Activated CD4-positive, alpha-beta T cell treated with anti-CD3 and anti-CD28 coated beads for 36 hours (primary cell): ENCODE data around the gene B4GALNT1. TPM values are rescaled to one million over a fixed set of nuclear protein-coding genes. Genes with fewer than 3 reads are reported as not detected.

Experiments
- ATAC-seq: fragments of 200-7000 bp; cut with Tn5 transposase; one replicate; pipeline ENCODE4 v1.10.0; 2021; ENCODE audit warnings: mild to moderate bottlenecking, moderate library complexity
- CTCF ChIA-PET: fragments of 350-600 bp; sonication (Branson Sonifier 250); formaldehyde crosslinking; loops from one replicate; lab custom pipeline; 2021; ENCODE audit warnings: antibody characterized with exemption; lab: Charles Lee
- POLR2A ChIA-PET: fragments of 350-600 bp; sonication (Branson Sonifier 250); formaldehyde crosslinking; loops from one replicate; lab custom pipeline; 2021; ENCODE audit warnings: antibody characterized with exemption, inconsistent platforms; lab: Charles Lee
- DNase-seq: peaks from one replicate; pipeline ENCODE4 v3.0.0-alpha.2; 2020
- H3K27ac Mint-ChIP-seq: one replicate; pipeline ENCODE4 v1.8.0; 2021; ENCODE audit warnings: mixed read lengths
- H3K27me3 Mint-ChIP-seq: one replicate; pipeline ENCODE4 v1.8.0; 2021; ENCODE audit warnings: mixed read lengths
- H3K36me3 Mint-ChIP-seq: one replicate; pipeline ENCODE4 v1.8.0; 2021; ENCODE audit warnings: low read depth, mixed read lengths
- H3K4me1 Mint-ChIP-seq: one replicate; pipeline ENCODE4 v1.8.0; 2021; ENCODE audit warnings: mixed read lengths
- H3K4me3 Mint-ChIP-seq: one replicate; pipeline ENCODE4 v1.8.0; 2021; ENCODE audit warnings: mild to moderate bottlenecking, moderate library complexity, mixed read lengths
- H3K9me3 Mint-ChIP-seq: one replicate; pipeline ENCODE4 v1.8.0; 2021; ENCODE audit warnings: low read depth, mixed read lengths
- intact Hi-C, 2 experiments: fragments of 100-400 bp; cut with DNase I in 1 of 2; cut with micrococcal nuclease in 1 of 2; formaldehyde crosslinking; loops; one replicate each; pipeline versions ENCODE4 v1.14.2 to v1.15.1; 2022 to 2024; cut with DNase I, micrococcal nuclease
- total RNA-seq, 2 experiments: library from RNA; stranded (reverse); gene quantifications; one replicate each; pipeline ENCODE4 v1.2.3, GENCODE V29; 2021

Gene B4GALNT1
- total RNA-seq, 2 experiments from 2014 or later: 1.4 to 1.5 TPM

DNA sequence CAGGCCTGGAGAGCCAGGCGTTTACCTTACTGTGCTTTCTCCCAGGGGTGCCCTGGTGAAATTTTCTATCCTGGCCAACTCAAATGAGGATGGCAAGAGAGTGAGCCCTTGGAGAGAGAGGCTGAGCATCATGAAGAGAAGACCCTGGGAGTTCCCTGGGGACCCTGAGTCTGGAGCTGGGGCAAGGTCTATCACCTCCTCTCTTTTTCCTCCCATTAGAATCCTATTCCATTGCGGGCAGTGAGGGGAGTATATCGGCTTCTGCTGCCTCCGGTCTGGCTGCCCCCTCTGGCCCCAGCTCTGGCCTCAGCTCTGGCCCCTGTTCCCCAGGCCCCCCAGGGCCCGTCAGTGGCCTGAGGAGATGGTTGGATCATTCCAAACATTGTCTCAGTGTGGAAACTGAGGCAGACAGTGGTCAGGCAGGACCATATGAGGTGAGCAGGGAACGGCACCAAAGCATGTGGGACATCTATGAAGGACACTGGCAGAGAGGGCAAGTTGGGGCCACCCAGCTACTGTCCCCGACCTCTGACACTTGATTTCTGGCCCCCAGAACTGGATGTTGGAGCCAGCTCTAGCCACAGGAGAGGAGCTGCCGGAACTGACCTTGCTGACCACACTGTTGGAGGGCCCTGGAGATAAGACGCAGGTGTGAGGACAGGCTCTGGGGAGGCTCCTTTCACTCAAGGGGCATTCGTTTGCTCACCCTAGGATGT lies 20.1 kb downstream of the B4GALNT1 start:
- Mint-ChIP-seq H3K4me3 (no peak overlapping the region), H3K36me3 (no peaks in the 10 kb centered on the region)
- CTCF ChIA-PET: interaction anchor here (0.7 to 1.3 kb wide), 5 partner anchors 20 to 79 kb away, joined by 3 to 4 read pairs (median 3); partner anchors contain the start of gene B4GALNT1

DNA sequence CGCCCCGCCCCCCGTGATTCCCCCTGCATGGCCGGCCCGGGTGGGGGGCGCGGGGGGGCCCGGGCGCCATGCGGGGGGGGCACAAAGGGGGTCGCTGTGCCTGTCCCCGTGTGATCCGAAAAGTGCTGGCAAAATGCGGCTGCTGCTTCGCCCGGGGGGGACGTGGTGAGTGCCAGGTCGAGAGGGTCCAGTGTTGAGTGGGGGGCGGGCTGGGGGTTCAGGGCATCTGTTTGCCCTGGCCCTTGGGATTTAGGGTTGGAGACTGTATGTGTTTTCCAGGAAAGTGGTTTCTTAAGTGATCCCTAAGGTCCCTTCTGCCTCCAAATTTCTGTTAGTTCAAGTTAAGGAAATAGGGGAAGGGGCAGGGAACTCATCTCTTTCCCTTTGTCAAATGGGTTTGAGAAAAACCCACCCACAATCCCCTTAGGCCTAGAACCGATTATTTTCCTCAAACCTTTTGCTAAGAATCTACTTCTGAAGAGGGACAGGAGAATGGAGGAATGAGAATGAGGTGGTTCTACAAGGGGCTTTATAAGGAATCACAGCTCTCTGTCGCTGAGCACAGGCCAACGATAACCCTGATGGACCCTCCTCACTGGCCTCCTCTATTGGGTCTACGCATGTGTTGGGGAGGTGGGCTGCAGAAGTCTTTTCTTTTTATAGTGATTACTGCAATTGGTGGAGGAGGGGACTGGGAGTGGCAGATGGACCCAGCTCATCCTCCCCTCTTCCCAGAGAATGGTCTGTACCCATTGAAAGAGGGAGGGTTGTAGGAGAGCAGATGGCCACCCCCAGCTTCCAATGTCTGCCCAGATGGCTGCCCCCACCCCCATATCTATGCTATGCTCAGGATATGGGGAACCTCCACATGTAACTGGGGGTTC lies 20.9 kb downstream of the B4GALNT1 start:
- H3K4me1 Mint-ChIP-seq: peaks cover 3% of the 10 kb centered on the region
- ChIA-PET POLR2A (interaction anchor here (0.5 to 1.1 kb wide), 3 partner anchors 18 to 109 kb away, joined by 3 to 8 read pairs (median 3); no protein-coding TSS in a partner anchor), CTCF (interaction anchor here (0.7 to 1.2 kb wide), 3 partner anchors 8 to 66 kb away, joined by 3 to 4 read pairs (median 4); no protein-coding TSS in a partner anchor)
- DNase-seq (no peak), ATAC-seq (no peak)
- peaks cover 16% of the 10 kb centered on the region for H3K27me3 Mint-ChIP-seq
- intact Hi-C loops: loop anchor here in 1 of 2 experiments (1.0 kb wide), 2 partner anchors 9 to 21 kb away; partner anchors contain the start of gene PIP4K2C
- H3K27ac Mint-ChIP-seq: no peak overlapping the region
- no peaks in the 10 kb centered on the region for H3K9me3 Mint-ChIP-seq
- peak overlapping the region; percentile 32 for H3K4me3 Mint-ChIP-seq
- H3K36me3 Mint-ChIP-seq: no peaks in the 10 kb centered on the region

More for the DNA sequence above, 20.1 kb downstream of the B4GALNT1 start:
- H3K4me1 Mint-ChIP-seq: peaks cover 3% of the 10 kb centered on the region
- no peaks in the 10 kb centered on the region for H3K9me3 Mint-ChIP-seq
- POLR2A ChIA-PET: no interaction called here
- ATAC-seq (no peak), DNase-seq (no peak)
- intact Hi-C loops: no loop called here
- H3K27ac Mint-ChIP-seq: no peak overlapping the region
- H3K27me3 Mint-ChIP-seq: peaks cover 23% of the 10 kb centered on the region

DNA sequence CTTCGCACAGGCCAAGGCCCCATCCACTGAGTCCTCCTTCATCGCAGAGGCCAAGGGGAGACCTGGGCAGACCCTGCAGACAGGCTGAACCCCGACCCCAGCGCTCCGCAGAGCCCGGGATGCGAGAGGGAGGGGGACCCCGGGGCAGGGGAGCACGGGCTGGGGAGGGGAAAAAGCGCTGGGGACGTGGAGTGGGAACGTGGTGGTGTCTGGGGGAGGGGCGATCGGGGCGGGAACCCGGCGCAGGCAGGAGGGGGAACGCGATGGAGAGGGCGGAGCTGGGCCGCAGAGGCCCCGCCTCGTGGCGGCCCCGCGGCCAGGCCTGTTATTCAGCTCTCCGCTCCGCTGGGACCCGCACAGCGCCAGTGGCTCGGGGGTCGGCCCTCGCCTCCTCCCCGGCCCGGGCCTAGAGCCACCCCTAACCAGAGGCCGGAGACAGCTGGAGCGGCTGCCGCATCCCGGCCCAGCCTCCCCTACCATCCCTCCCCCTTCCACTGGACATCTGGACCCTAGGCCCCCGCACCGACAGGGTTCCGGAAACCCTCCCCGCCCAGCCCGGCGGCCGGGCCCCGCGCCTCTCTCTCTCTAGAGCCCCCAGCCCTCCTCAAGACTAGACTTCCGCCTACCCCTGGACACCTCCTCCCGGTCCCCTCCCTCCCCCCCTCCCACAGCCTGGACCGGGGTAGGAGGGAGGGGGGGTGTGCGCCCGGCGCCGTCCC lies 21.7 kb downstream of the B4GALNT1 start, which contains the start of gene ARHGEF25:
ARHGEF25 (plus strand) TSS at position 328 of the 719 bp plus-strand sequence. CDS start 460 bp downstream, outside the sequence.
- Mint-ChIP-seq H3K4me1 (peaks cover 3% of the 10 kb centered on the region), H3K27ac (no peak within 1 kb of the TSS), H3K4me3 (peak within 1 kb of the TSS; percentile 55), H3K27me3 (peaks cover 13% of the 10 kb centered on the region), H3K9me3 (no peaks in the 10 kb centered on the region), H3K36me3 (no peaks in the 10 kb centered on the region)
- peak; percentile 74 for DNase-seq
- peak; percentile 77 for ATAC-seq
- POLR2A ChIA-PET: interaction anchor here (0.5 to 1.1 kb wide), 2 partner anchors 17 to 108 kb away, joined by 3 read pairs; no protein-coding TSS in a partner anchor
- CTCF ChIA-PET: interaction anchor here (0.6 to 1.2 kb wide), 3 partner anchors 9 to 26 kb away, joined by 3 to 4 read pairs (median 4); no protein-coding TSS in a partner anchor
- intact Hi-C loops: loop anchor here in 1 of 2 experiments (1.0 kb wide), 2 partner anchors 10 to 20 kb away; partner anchors contain the start of gene PIP4K2C

DNA sequence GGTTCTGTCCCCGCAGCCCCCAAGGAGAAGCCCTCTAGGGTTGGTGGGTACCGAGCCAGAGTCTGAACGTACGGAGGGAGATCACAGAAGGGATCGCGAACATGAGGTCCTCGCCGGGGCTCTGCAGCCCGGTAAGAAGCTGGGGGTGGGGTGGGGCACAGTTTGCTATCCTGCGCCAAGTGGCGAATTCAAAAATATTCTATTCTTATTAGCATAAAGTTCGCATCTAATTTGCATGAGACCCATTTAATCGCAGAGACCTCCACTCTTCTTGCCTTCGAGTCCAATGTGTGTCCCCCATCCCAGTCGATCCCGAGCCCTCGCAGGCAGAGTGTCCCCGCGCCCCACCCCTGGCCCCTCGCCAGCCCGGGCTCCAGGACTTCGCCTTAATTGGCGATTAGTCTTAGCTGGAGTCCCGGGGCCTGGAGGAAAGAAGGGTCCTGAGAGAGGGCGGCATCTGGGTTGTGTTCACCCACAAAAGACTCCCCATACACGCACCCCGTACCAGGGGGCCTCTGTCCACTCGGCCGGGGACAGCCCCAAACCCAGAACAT lies 22.4 kb downstream of the B4GALNT1 start:
- ATAC-seq (no peak), DNase-seq (peak; percentile 28)
- CTCF ChIA-PET: interaction anchor here (0.6 to 0.9 kb wide), 2 partner anchors 17 to 25 kb away, joined by 3 to 4 read pairs; no protein-coding TSS in a partner anchor
- no peaks in the 10 kb centered on the region for H3K36me3 Mint-ChIP-seq
- POLR2A ChIA-PET: interaction anchor here (1.1 kb wide), 1 partner anchor 17 kb away, joined by 3 read pairs; no protein-coding TSS in a partner anchor
- peaks cover 6% of the 10 kb centered on the region for H3K4me1 Mint-ChIP-seq
- intact Hi-C loops: loop anchor here in 1 of 2 experiments (1.0 kb wide), 2 partner anchors 11 to 19 kb away; partner anchors contain the start of gene PIP4K2C
- peaks cover 13% of the 10 kb centered on the region for H3K27me3 Mint-ChIP-seq
- peak overlapping the region; percentile 55 for H3K4me3 Mint-ChIP-seq
- H3K9me3 Mint-ChIP-seq: no peaks in the 10 kb centered on the region
- no peak overlapping the region for H3K27ac Mint-ChIP-seq

DNA sequence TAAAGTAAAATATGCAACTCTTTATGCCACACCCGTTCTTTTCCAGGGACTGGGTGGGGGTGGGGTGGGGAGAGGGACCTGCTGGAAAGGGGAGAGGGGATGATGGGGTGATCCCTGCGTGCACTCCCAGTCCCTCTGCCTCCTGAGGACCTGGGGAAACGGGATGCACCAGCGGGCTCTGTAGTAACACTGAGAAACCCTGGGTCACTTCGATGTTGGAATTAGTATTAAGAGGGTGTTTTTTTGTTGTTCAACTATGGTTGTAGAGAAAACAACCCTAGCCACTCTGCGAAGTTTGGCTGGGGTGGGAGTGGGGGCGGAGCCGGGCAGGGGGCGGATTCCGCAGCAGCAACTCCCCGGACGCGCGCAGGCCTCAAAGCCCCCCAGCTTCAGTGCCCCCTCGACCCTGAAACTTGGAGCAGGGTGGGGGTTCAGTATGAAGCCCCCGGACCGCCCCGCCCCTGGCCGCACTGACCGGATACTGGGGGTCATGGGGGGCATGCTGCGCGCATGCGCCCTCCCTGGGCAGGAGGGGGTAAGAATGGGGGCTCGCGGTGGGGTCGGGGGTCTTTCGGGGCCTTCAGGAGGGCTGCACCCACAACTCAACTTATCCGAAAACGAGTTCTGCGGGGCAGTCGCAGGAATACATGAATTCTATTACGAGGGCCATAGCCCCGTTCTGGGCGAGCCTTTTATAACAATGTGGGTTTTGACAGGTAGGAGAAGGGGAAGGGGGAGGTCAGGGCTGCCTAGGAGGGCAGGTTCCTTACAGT lies 23.0 kb downstream of the B4GALNT1 start:
- POLR2A ChIA-PET: interaction anchor here (1.0 kb wide), 1 partner anchor 17 kb away, joined by 3 read pairs; no protein-coding TSS in a partner anchor
- Mint-ChIP-seq H3K36me3 (no peaks in the 10 kb centered on the region), H3K9me3 (no peaks in the 10 kb centered on the region), H3K4me1 (peaks cover 12% of the 10 kb centered on the region), H3K27me3 (peaks cover 13% of the 10 kb centered on the region), H3K4me3 (peak overlapping the region; percentile 55), H3K27ac (no peak overlapping the region)
- intact Hi-C loops: no loop called here
- no peak for ATAC-seq
- CTCF ChIA-PET: interaction anchor here (0.8 to 2.3 kb wide), 2 partner anchors 10 to 27 kb away, joined by 4 to 9 read pairs; no protein-coding TSS in a partner anchor
- no peak for DNase-seq

DNA sequence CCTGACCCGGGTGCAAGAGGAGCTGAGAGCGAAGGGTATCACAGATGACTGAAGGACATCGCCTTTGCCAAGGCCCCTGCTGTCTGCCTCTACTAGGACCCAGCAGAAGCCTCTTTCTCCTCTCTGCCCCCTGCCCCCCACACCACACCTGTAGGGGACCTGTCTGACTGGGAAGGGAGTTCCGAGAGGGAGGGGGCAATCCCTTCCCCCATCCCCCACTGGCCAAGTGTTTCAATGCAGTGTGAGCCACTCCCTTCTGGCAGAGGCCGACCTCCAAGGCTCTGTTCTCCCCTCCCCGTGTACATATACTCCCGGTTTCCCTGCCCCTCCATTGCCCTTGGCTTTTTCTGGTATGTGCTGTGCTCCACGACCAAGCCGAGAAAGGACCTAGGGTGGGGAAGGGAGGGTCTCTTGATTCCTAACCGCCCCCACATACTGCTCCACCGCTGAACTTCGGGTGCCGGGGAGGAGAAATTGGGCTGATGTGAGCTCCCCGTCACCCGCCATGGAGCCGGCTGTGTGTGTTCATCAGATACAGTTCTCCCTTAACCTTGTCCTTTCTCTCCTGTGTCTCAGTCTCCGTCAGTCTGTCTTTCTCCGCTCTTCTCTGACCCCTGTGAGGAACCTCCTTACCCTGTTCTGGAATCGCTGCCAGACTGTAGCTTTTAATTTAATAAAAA lies 23.8 kb downstream of the B4GALNT1 start:
- H3K4me3 Mint-ChIP-seq: no peak overlapping the region
- POLR2A ChIA-PET: interaction anchor here (1.0 kb wide), 1 partner anchor 17 kb away, joined by 3 read pairs; no protein-coding TSS in a partner anchor
- no peak overlapping the region for H3K27ac Mint-ChIP-seq
- DNase-seq (no peak), ATAC-seq (no peak)
- peaks cover 16% of the 10 kb centered on the region for H3K4me1 Mint-ChIP-seq
- intact Hi-C loops: no loop called here
- peaks cover 13% of the 10 kb centered on the region for H3K27me3 Mint-ChIP-seq
- CTCF ChIA-PET: interaction anchor here (0.6 to 2.3 kb wide), 6 partner anchors 9 to 123 kb away, joined by 3 to 9 read pairs (median 4); no protein-coding TSS in a partner anchor
- no peaks in the 10 kb centered on the region for H3K9me3 Mint-ChIP-seq
- H3K36me3 Mint-ChIP-seq: no peaks in the 10 kb centered on the region

DNA sequence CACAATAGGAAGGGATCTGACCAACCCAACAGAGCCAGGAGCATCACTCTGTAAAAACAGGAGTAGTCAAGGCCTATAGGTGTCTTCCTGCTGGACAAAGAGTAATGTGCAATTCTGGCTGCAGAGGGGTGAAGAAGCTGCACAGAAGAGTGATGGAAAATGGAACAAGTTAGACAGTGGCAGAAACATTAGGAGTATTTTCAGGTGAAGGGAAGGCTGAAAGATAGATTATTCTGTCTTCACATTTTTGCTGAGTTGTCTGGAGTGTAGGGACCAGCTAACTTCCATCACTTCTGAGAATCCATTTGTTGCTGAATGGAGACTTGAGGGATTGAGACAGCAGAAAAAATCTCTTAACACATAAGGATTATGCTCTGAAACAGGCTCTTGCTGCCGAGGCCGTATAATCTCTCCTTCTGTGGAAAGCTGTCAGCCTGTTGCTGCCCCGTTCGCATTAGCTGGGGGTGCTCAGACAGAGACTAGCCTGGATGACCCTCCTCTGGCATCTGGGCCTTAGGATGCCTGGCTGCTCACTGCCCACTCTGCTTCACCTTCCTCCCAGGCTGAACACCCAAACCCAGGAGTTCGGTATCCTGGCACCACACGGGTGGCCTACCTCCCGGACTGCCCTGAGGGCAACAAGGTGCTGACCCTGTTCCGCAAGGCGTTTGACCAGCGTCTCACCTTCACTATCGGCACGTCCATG lies 24.9 kb downstream of the B4GALNT1 start:
- no peaks in the 10 kb centered on the region for H3K36me3 Mint-ChIP-seq
- ATAC-seq: no peak
- H3K4me3 Mint-ChIP-seq: no peak overlapping the region
- intact Hi-C loops: no loop called here
- no peak overlapping the region for H3K27ac Mint-ChIP-seq
- ChIA-PET CTCF (interaction anchor here (0.8 to 2.3 kb wide), 8 partner anchors 8 to 124 kb away, joined by 3 to 9 read pairs (median 3); no protein-coding TSS in a partner anchor), POLR2A (interaction anchor here (0.6 kb wide), 1 partner anchor 1120 kb away, joined by 4 read pairs; the partner anchor contains the start of gene GLS2)
- no peaks in the 10 kb centered on the region for H3K9me3 Mint-ChIP-seq
- H3K27me3 Mint-ChIP-seq: peaks cover 6% of the 10 kb centered on the region
- DNase-seq: no peak
- H3K4me1 Mint-ChIP-seq: peaks cover 26% of the 10 kb centered on the region

DNA sequence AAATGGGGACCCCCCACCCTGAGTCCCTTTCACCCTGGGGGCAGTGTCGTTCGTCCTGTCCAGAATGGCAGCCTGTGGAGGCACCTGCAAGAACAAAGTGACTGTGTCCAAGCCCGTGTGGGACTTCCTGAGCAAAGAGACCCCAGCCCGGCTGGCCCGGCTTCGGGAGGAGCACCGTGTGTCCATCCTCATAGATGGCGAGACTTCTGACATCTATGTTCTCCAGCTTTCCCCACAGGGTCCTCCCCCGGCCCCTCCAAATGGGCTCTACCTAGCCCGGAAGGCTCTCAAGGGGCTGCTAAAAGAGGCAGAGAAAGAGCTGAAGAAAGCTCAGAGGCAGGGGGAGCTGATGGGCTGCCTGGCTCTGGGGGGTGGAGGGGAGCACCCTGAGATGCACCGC lies 26.2 kb downstream of the B4GALNT1 start:
- POLR2A ChIA-PET: no interaction called here
- intact Hi-C loops: no loop called here

More for the DNA sequence above, 26.2 kb downstream of the B4GALNT1 start:
- Mint-ChIP-seq H3K27me3 (peaks cover 2% of the 10 kb centered on the region), H3K4me1 (peaks cover 26% of the 10 kb centered on the region), H3K27ac (no peak overlapping the region), H3K36me3 (peaks cover 3% of the 10 kb centered on the region), H3K9me3 (no peaks in the 10 kb centered on the region), H3K4me3 (no peak overlapping the region)
- no peak for ATAC-seq
- CTCF ChIA-PET: interaction anchor here (1.1 to 1.6 kb wide), 4 partner anchors 19 to 43 kb away, joined by 3 to 5 read pairs (median 4); no protein-coding TSS in a partner anchor
- no peak for DNase-seq
